HCT116 (cell line): Measurements from ENCODE around the gene FAM222B. TPM values are rescaled to one million over a fixed set of nuclear protein-coding genes. Genes with fewer than 3 reads are reported as not detected.
A peak's percentile ranks its signal among the peaks of the same experiment; 100 is the strongest.

Experiments
- ATAC-seq: fragments of 200-7000 bp; cut with Tn5 transposase; 2 replicates; pipeline ENCODE4 v1.9.1; 2020; ENCODE audit warnings: mild to moderate bottlenecking, moderate library complexity
- BruUV-seq: library from RNA; stranded (reverse); fragments of 400-500 nt; replicated peaks from 2 replicates; lab custom pipeline; 2021; lab: Mats Ljungman, UMichigan
- CTCF ChIA-PET: fragments of 300-600 bp; sonication (Branson Sonifier 250); formaldehyde crosslinking; loops from one replicate; lab custom pipeline; 2021; ENCODE audit warnings: antibody characterized with exemption; lab: Charles Lee
- POLR2A ChIA-PET: fragments of 300-600, 350-600 bp; sonication (Branson Sonifier 250); formaldehyde crosslinking; loops from one replicate; lab custom pipeline; 2021; ENCODE audit warnings: antibody characterized with exemption; lab: Charles Lee
- RAD21 ChIA-PET, 2 experiments: fragments of 300-600 bp; sonication (Branson Sonifier 250); formaldehyde crosslinking; loops; one replicate each; lab custom pipeline; 2023; ENCODE audit warnings: low total read pairs in 2 of 2; ENCODE audit not compliant: uncharacterized antibody in 2 of 2, unreplicated experiment in 2 of 2, low non-redundant PET in 1 of 2; lab: Charles Lee
- DNase-seq: peaks from one replicate; pipeline ENCODE4 v3.0.0-alpha.2; 2010; ENCODE audit warnings: low read depth, low spot score
- H2AFZ ChIP-seq: fragments of 200-600 bp; shearing (Covaris generic), sonication (generic); 2 replicates; pipeline ENCODE4 v1.6.1; 2017; ENCODE audit warnings: low read depth, mixed run types, mixed read lengths, antibody characterized with exemption, low read length; ENCODE audit not compliant: poor library complexity, severe bottlenecking
- H3K27ac ChIP-seq: 2 replicates; pipeline ENCODE4 v1.5.1; 2012; ENCODE audit warnings: low read depth, low read length
- H3K27me3 ChIP-seq: fragments of 200-600 bp; sonication (generic); 2 replicates; pipeline ENCODE4 v1.6.1; 2016; ENCODE audit warnings: mixed run types, low read length, mixed read lengths; ENCODE audit not compliant: insufficient read depth
- H3K36me3 ChIP-seq, 2 experiments: fragments of 200-500 bp in 1 of 2; fragments of 200-600 bp in 1 of 2; sonication (Bioruptor generic) in 1 of 2; sonication (generic) in 1 of 2; 2 replicates each; pipeline versions ENCODE4 v1.5.1 to v1.6.1; 2014 to 2016; ENCODE audit warnings: low read length in 2 of 2, inconsistent platforms in 1 of 2, mixed read lengths in 1 of 2, mixed run types in 1 of 2; ENCODE audit not compliant: insufficient read depth in 2 of 2, control insufficient read depth in 1 of 2
- H3K4me1 ChIP-seq, 2 experiments: fragments of 200-600 bp in 1 of 2; sonication (generic) in 1 of 2; 2 replicates each; pipeline versions ENCODE4 v1.5.1 to v1.6.1; 2012 to 2017; ENCODE audit warnings: low read length in 2 of 2, inconsistent platforms in 1 of 2, mild to moderate bottlenecking in 1 of 2, mixed read lengths in 1 of 2, mixed run types in 1 of 2, moderate library complexity in 1 of 2; ENCODE audit not compliant: insufficient read depth in 2 of 2, control insufficient read depth in 1 of 2
- H3K4me2 ChIP-seq: fragments of 200-600 bp; sonication (generic); 2 replicates; pipeline ENCODE4 v1.6.1; 2017; ENCODE audit warnings: mixed run types, low read length, mixed read lengths
- H3K4me3 ChIP-seq, 2 experiments: fragments of 200-600 bp in 1 of 2; sonication (generic) in 1 of 2; replicated peaks in 1 of 2; 2 replicates each; pipeline ENCODE4 v1.5.1; 2011 to 2016; ENCODE audit warnings: low read length in 2 of 2, control low read depth in 1 of 2, low read depth in 1 of 2, mild to moderate bottlenecking in 1 of 2, mixed read lengths in 1 of 2, mixed run types in 1 of 2
- H3K79me2 ChIP-seq: fragments of 200-600 bp; sonication (generic); 2 replicates; pipeline ENCODE4 v1.6.1; 2017; ENCODE audit warnings: mild to moderate bottlenecking, mixed run types, low read length, moderate library complexity, mixed read lengths; ENCODE audit not compliant: insufficient read depth
- H3K9ac ChIP-seq: fragments of 200-600 bp; sonication (generic); 2 replicates; pipeline ENCODE4 v1.6.1; 2016; ENCODE audit warnings: low read length, mixed read lengths
- H3K9me2 ChIP-seq: fragments of 200-600 bp; sonication (generic), shearing (Covaris generic); 2 replicates; pipeline ENCODE4 v1.6.1; 2017; ENCODE audit warnings: mixed run types, mild to moderate bottlenecking, moderate library complexity; ENCODE audit not compliant: insufficient read depth
- H3K9me3 ChIP-seq, 2 experiments: fragments of 200-500 bp in 1 of 2; fragments of 200-600 bp in 1 of 2; sonication (Bioruptor generic) in 1 of 2; sonication (generic) in 1 of 2; 2 replicates each; pipeline ENCODE4 v1.6.1; 2014 to 2017; ENCODE audit warnings: low read length in 2 of 2, mixed read lengths in 2 of 2, inconsistent platforms in 1 of 2, low read depth in 1 of 2, mild to moderate bottlenecking in 1 of 2, mixed run types in 1 of 2, moderate library complexity in 1 of 2; ENCODE audit not compliant: control insufficient read depth in 1 of 2, insufficient read depth in 1 of 2
- H4K20me1 ChIP-seq: fragments of 200-600 bp; sonication (generic), shearing (Covaris generic); 2 replicates; pipeline ENCODE4 v1.6.1; 2017; ENCODE audit warnings: mixed run types, mild to moderate bottlenecking, moderate library complexity; ENCODE audit not compliant: insufficient read depth
- CEBPB ChIP-seq: IDR thresholded peaks from 2 replicates; pipeline ENCODE4 v1.6.1; 2012; ENCODE audit warnings: low read depth
- FOSL1 ChIP-seq: IDR thresholded peaks from 2 replicates; pipeline ENCODE4 v1.6.1; 2012; ENCODE audit warnings: low read depth
- SP1 ChIP-seq: IDR thresholded peaks from 2 replicates; pipeline ENCODE4 v1.6.1; 2012; ENCODE audit warnings: low read depth
- SRF ChIP-seq: IDR thresholded peaks from 2 replicates; pipeline ENCODE4 v1.6.1; 2012; ENCODE audit warnings: low read depth
- YY1 ChIP-seq: IDR thresholded peaks from 2 replicates; pipeline ENCODE4 v1.6.1; 2011; ENCODE audit warnings: low read length, low read depth, moderate library complexity, mild to moderate bottlenecking; ENCODE audit not compliant: insufficient replicate concordance; ENCODE audit errors: extremely low read depth
- intact Hi-C: fragments of 100-400 bp; cut with micrococcal nuclease; formaldehyde crosslinking; loops from 2 replicates; pipeline ENCODE4 v1.10.0; 2022
- total RNA-seq: library from RNA; stranded (reverse); gene quantifications from one replicate; pipeline ENCODE4 v1.2.1, GENCODE V29; 2021; ENCODE audit not compliant: unreplicated experiment
- TF ChIP-seq, protein P1 (sequence below): IDR thresholded peaks from 2 replicates; pipeline ENCODE4 v1.6.1; 2011; ENCODE audit warnings: mild to moderate bottlenecking, low read length, moderate library complexity; ENCODE audit not compliant: insufficient replicate concordance; ENCODE audit errors: extremely low read depth

The FAM222B gene
- total RNA-seq, 1 experiment from 2014 or later, result 22.7 TPM

- Histone ChIP-seq H2AFZ (no peak overlapping the region), H3K9me3 (no peaks in the 10 kb centered on the region), H3K27ac (no peak overlapping the region), H3K36me3 (peaks cover 13 to 17% of the 10 kb centered on the region in 2 experiments; a peak in 3 of 4 replicates), H3K4me3 (no peak overlapping the region), H3K79me2 (peaks cover 8% of the 10 kb centered on the region; the same call in 1 of the 2 replicates), H3K9ac (peak overlapping the region; percentile 4; the same call in 1 of the 2 replicates), H3K9me2 (no peaks in the 10 kb centered on the region), H3K4me1 (peaks cover 0 to 14% of the 10 kb centered on the region in 2 experiments; a peak in 3 of 4 replicates), H4K20me1 (no peaks in the 10 kb centered on the region), H3K27me3 (no peaks in the 10 kb centered on the region), H3K4me2 (0 out of 2 replicates have a peak overlapping the region, but pooled peaks have one; percentile 6)
- BruUV-seq, result no TSS peak
- TF ChIP-seq FOSL1 (no peak), SRF (no peak), CEBPB (no peak), YY1 (no peak), SP1 (0 out of 2 replicates have a peak, but pooled peaks have one; percentile 14)
- TF ChIP-seq, protein P1, sequence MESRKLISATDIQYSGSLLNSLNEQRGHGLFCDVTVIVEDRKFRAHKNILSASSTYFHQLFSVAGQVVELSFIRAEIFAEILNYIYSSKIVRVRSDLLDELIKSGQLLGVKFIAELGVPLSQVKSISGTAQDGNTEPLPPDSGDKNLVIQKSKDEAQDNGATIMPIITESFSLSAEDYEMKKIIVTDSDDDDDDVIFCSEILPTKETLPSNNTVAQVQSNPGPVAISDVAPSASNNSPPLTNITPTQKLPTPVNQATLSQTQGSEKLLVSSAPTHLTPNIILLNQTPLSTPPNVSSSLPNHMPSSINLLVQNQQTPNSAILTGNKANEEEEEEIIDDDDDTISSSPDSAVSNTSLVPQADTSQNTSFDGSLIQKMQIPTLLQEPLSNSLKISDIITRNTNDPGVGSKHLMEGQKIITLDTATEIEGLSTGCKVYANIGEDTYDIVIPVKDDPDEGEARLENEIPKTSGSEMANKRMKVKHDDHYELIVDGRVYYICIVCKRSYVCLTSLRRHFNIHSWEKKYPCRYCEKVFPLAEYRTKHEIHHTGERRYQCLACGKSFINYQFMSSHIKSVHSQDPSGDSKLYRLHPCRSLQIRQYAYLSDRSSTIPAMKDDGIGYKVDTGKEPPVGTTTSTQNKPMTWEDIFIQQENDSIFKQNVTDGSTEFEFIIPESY, result no peak
- ATAC-seq, result peak; percentile 41; the same call in 1 of the 2 replicates
- intact Hi-C loops, result loop anchor here (5.0 to 10.0 kb wide), 2 partner anchors 141 to 354 kb away; partner anchors contain the start of gene DHRS13
- ChIA-PET CTCF (interaction anchor here (5.1 to 5.6 kb wide), 3 partner anchors 12 to 118 kb away, joined by 41 to 61 read pairs (median 57); partner anchors contain the start of gene TLCD1), RAD21 (interaction anchor here in 1 of 2 experiments (1.1 kb wide), 2 partner anchors 34 kb away, joined by 3 to 6 read pairs; no protein-coding TSS in a partner anchor), POLR2A (interaction anchor here (1.0 to 1.4 kb wide), 2 partner anchors 34 to 41 kb away, joined by 3 to 4 read pairs; partner anchors contain the start of gene RPL23A)
- DNase-seq, result no peak
Measured at GRCh38 chr17:28760601-28761562, 81.7 kb downstream of the FAM222B start.
